Measurements from ENCODE around the gene ZMYND19.
A peak's percentile ranks its signal among the peaks of the same experiment; 100 is the strongest.
"Not testable (repeated sequence)": the region's sequence is repeated elsewhere in the genome, so short reads cannot be mapped to it uniquely, and the experiment has no call there.

The ZMYND19 gene

DNA sequence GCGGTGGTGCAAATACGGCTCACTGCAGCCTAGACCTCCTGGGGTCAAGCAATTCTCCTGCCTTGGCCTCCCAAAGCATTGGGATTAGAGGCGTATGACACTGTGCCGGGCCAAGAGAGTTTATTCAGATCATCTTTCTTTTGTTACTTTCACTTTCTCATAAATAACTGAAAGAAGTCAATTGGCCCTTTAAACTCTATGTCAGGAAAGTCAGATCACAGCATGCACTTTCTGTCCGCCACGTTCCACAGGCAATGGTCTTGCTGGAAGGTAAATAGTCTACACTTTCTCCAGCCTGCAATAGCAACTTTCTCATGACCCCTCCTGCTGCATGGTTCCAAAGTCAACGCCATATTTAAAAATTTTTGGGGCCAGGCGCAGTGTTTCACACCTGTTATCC lies 8.6 kb upstream of the ZMYND19 start:
- TF ChIP-seq, protein P1, sequence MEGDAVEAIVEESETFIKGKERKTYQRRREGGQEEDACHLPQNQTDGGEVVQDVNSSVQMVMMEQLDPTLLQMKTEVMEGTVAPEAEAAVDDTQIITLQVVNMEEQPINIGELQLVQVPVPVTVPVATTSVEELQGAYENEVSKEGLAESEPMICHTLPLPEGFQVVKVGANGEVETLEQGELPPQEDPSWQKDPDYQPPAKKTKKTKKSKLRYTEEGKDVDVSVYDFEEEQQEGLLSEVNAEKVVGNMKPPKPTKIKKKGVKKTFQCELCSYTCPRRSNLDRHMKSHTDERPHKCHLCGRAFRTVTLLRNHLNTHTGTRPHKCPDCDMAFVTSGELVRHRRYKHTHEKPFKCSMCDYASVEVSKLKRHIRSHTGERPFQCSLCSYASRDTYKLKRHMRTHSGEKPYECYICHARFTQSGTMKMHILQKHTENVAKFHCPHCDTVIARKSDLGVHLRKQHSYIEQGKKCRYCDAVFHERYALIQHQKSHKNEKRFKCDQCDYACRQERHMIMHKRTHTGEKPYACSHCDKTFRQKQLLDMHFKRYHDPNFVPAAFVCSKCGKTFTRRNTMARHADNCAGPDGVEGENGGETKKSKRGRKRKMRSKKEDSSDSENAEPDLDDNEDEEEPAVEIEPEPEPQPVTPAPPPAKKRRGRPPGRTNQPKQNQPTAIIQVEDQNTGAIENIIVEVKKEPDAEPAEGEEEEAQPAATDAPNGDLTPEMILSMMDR (IDR thresholded peaks at IDR 0.05; ENCODE audit: control insufficient read depth, insufficient read depth, low read depth, low read length, missing control alignments) = no peak
- no peak overlapping the region for H3K4me3 ChIP-seq (ENCODE audit: control insufficient read depth, low read depth, low read length)
- no peak for DNase-seq (ENCODE audit: low read depth)

- DNase-seq (ENCODE audit: low read depth); H3K4me3 ChIP-seq (ENCODE audit: control insufficient read depth, low read depth, low read length): not testable (repeated sequence)
Observed at GRCh38 chr9:137596577-137596976, 6.3 kb upstream of the ZMYND19 start.

DNA sequence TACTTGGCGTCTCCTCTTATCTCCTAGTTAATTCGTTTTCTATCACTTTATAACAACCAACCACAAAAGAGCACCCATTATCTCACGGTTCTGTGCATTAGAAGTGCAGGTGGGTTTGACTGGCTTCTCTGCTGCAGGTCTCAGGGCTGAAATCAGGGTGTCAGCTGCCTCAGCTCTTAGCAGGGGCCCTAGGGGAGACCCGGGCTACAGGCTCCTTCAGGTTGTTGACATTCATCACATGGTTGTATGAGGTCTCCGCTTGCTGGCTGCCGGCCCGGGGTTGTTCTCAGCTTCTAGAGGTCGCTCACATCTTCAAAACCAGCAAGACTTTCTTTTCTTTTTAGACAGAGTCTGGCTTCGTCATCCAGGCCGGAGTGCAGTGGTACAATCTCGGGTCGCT lies 2.9 kb upstream of the ZMYND19 start:
- H3K4me3 ChIP-seq (ENCODE audit: control insufficient read depth, low read depth, low read length) = no peak overlapping the region
- TF ChIP-seq, protein P1 (IDR thresholded peaks at IDR 0.05; ENCODE audit: control insufficient read depth, insufficient read depth, low read depth, low read length, missing control alignments) = no peak
- no peak for DNase-seq (ENCODE audit: low read depth)

DNA sequence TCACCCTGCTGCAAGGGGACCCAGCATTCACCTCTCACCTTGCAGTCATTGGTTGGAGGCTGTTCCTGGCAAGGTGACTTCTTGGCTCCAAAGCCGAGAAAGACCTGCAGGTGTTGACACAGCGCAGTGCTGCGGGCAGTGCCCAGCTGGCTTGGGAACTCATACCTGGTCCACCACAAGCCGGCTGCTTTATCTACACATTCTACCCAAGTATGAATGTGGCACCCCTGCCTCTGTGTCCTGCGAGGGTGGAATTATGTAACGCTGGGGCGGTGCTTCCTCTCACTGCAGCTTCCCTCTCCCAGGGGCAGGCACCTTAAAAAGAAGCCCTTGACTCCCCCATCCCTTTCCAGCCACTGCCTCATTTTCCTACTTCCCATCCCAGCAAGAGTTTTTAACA lies 2.5 kb upstream of the ZMYND19 start:
- DNase-seq (ENCODE audit: low read depth) = no peak
- no peak overlapping the region for H3K4me3 ChIP-seq (ENCODE audit: control insufficient read depth, low read depth, low read length)
- TF ChIP-seq, protein P1 (IDR thresholded peaks at IDR 0.05; ENCODE audit: control insufficient read depth, insufficient read depth, low read depth, low read length, missing control alignments) = no peak

DNA sequence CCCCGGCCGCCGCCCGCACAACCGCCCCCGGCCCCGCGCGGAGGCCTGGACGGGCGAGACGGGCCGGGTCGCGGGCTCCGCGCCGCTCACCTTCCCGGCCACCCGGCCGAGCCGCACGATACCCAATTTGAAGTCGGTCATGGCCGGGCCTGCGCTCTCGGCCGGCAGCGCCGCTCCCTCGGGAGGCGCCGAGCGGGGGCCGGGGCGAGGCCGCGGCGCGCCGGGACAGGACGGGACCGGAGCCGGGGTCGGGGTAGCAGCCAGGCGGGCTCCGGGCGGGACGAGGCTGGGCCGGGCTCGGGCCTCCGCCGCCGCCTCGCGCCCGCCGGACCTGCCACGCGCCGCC lies 216 bp downstream of the ZMYND19 start:
- peak overlapping the region; percentile 75 for H3K4me3 ChIP-seq (ENCODE audit: control insufficient read depth, low read depth, low read length)
- TF ChIP-seq, protein P1 (IDR thresholded peaks at IDR 0.05; ENCODE audit: control insufficient read depth, insufficient read depth, low read depth, low read length, missing control alignments) = no peak

DNA sequence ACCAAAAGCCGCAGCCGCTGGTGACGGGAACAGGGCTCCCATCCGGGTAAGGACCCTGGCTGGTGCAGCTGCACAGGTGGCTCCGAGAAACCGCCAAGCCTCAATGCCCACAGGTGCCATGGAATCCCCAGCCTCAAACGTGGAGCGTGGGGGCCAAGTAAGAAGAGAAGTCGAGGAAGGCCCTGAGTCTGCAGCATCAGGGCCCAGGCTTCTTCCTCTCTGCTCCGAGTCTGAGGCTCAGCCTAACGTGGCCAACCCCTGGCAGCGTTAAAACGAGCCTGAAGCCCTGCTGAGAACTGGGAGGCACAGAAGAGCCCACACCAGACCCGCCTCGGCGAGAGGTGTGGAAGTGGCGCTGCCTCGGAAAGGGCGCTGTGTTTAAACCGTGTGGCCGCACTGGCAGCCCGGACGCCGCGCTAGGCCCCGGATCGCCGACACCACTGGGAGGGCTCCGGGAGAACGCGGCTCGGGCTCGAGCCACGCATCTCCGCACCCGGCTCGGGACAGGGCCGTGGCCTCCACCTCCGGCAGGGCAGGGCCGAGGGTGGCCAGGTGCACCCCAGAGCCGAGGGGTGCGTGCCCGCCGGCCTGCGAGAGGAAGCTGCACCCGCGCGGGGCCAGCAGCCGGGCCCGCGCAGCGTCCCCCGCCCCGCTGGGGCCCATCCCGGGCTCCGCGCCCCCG lies 730 bp downstream of the ZMYND19 start:
- TF ChIP-seq, protein P1 (IDR thresholded peaks at IDR 0.05; ENCODE audit: control insufficient read depth, insufficient read depth, low read depth, low read length, missing control alignments) = no peak
- H3K4me3 ChIP-seq (ENCODE audit: control insufficient read depth, low read depth, low read length) = peak overlapping the region; percentile 75
- DNase-seq (ENCODE audit: low read depth) = no peak

More for the DNA sequence above, 216 bp downstream of the ZMYND19 start:
- DNase-seq (ENCODE audit: low read depth) = no peak

DNA sequence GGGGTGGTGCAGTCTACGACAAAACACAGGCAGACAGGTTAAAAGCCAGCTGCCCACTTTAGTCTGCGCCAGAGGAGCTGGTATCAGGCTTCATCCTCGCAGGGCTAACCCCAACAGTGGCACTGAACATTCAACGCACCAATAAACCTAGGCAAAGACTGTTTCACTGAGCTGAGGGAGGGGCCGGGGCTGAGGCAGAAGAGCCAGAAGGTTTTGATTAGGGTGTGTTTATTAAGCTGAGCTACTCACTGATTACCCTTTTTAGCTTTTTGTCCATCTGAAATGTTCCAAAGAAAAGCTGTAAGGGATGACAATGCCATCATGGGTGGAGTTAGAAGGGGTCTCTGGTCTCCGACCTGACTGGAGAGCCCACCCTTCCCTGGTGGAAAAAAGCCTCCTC lies 1.4 kb downstream of the ZMYND19 start:
- TF ChIP-seq, protein P1 (IDR thresholded peaks at IDR 0.05; ENCODE audit: control insufficient read depth, insufficient read depth, low read depth, low read length, missing control alignments) = no peak
- H3K4me3 ChIP-seq (ENCODE audit: control insufficient read depth, low read depth, low read length) = peak overlapping the region; percentile 75
- DNase-seq (ENCODE audit: low read depth) = no peak
